SU-DHL-6 (cell line): ENCODE data around the gene SHISAL1.

Source experiments
- H2AFZ ChIP-seq: fragments of 200-600 bp; sonication (generic); 2 replicates; pipeline ENCODE4 v1.6.1; 2014; ENCODE audit warnings: low read depth, mild to moderate bottlenecking, moderate library complexity, mixed read lengths, antibody characterized with exemption, low read length; ENCODE audit not compliant: severe bottlenecking
- H3F3A ChIP-seq: fragments of 200-600 bp; shearing (Covaris generic); 2 replicates; pipeline ENCODE4 v1.6.0; 2016; ENCODE audit warnings: antibody characterized with exemption, mild to moderate bottlenecking; ENCODE audit not compliant: insufficient read depth
- H3K27ac ChIP-seq: fragments of 200-600 bp; sonication (generic); 2 replicates; pipeline ENCODE4 v1.5.1; 2016; ENCODE audit warnings: low read depth, mild to moderate bottlenecking, low read length, moderate library complexity, mixed read lengths
- H3K27me3 ChIP-seq: fragments of 200-600 bp; sonication (generic), shearing (Covaris generic); 2 replicates; pipeline ENCODE4 v1.6.0; 2014; ENCODE audit warnings: mild to moderate bottlenecking, low read length
- H3K36me3 ChIP-seq: fragments of 200-600 bp; sonication (generic); 2 replicates; pipeline ENCODE4 v1.6.1; 2014; ENCODE audit warnings: mild to moderate bottlenecking, low read length, mixed read lengths
- H3K4me2 ChIP-seq: fragments of 300-600, 200-600 bp; shearing (Covaris generic), sonication (generic); 2 replicates; pipeline ENCODE4 v1.6.0; 2014; ENCODE audit warnings: low read length, low read depth, mild to moderate bottlenecking; ENCODE audit not compliant: poor library complexity, severe bottlenecking
- H3K4me3 ChIP-seq: fragments of 200-600 bp; sonication (generic); 2 replicates; pipeline ENCODE4 v1.5.1; 2014; ENCODE audit warnings: antibody characterized with exemption, low read length, mild to moderate bottlenecking, mixed read lengths; ENCODE audit not compliant: insufficient read depth, poor library complexity, severe bottlenecking
- H3K79me2 ChIP-seq: fragments of 200-600 bp; sonication (generic); 2 replicates; pipeline ENCODE4 v1.6.1; 2014; ENCODE audit warnings: mild to moderate bottlenecking, low read length, moderate library complexity; ENCODE audit not compliant: insufficient read depth
- H3K9ac ChIP-seq: fragments of 200-600 bp; sonication (generic); 2 replicates; pipeline ENCODE4 v1.7.0; 2014; ENCODE audit warnings: mild to moderate bottlenecking, low read length
- H3K9me2 ChIP-seq: fragments of 200-600 bp; sonication (generic); replicated peaks from 2 replicates; pipeline ENCODE4 v1.6.1; 2014; ENCODE audit warnings: low read length; ENCODE audit not compliant: insufficient read depth
- H3K9me3 ChIP-seq: fragments of 200-600 bp; sonication (generic); 2 replicates; pipeline ENCODE4 v1.6.1; 2014; ENCODE audit warnings: low read length, mixed read lengths; ENCODE audit not compliant: insufficient read depth
- H4K20me1 ChIP-seq: fragments of 200-600 bp; sonication (generic); 2 replicates; pipeline ENCODE4 v1.6.1; 2014; ENCODE audit warnings: low read depth, mild to moderate bottlenecking, antibody characterized with exemption, low read length, moderate library complexity, mixed read lengths
- CTCF ChIP-seq: fragments of 200-600 bp; sonication (generic); IDR thresholded peaks from one replicate; pipeline ENCODE4 v1.5.1; 2017; ENCODE audit warnings: antibody characterized with exemption, mild to moderate bottlenecking, low read length, moderate library complexity; ENCODE audit not compliant: insufficient read depth, poor library complexity, severe bottlenecking
- EZH2phosphoT487 ChIP-seq: fragments of 200-600 bp; sonication (generic), shearing (Covaris generic); conservative IDR thresholded peaks from 2 replicates; pipeline ENCODE4 v1.6.1; 2018; ENCODE audit warnings: mild to moderate bottlenecking, antibody characterized with exemption, low read length, moderate library complexity, mixed read lengths

SHISAL1 gene

GRCh38 chr22:44288913-44289312, 23.8 kb downstream of the SHISAL1 start:
- Histone ChIP-seq H3K4me2 (no peak overlapping the region), H2AFZ (no peak overlapping the region), H3K79me2 (no peaks in the 10 kb centered on the region), H3K36me3 (no peaks in the 10 kb centered on the region), H3K9me2 (no peaks in the 10 kb centered on the region), H3F3A (no peaks in the 10 kb centered on the region), H4K20me1 (no peaks in the 10 kb centered on the region), H3K9me3 (no peaks in the 10 kb centered on the region), H3K27me3 (no peaks in the 10 kb centered on the region), H3K27ac (no peak overlapping the region), H3K4me3 (no peak overlapping the region), H3K9ac (no peak overlapping the region)
- TF ChIP-seq CTCF (no peak), EZH2phosphoT487 (no peak)

- H3K9me3 ChIP-seq, result no peaks in the 10 kb centered on the region
- no peak for TF ChIP-seq CTCF
- no peak for TF ChIP-seq EZH2phosphoT487
- H2AFZ ChIP-seq, result no peak overlapping the region
- no peaks in the 10 kb centered on the region for H3K36me3 ChIP-seq
- H4K20me1 ChIP-seq, result no peaks in the 10 kb centered on the region
- no peaks in the 10 kb centered on the region for H3K27me3 ChIP-seq
- H3K79me2 ChIP-seq, result no peaks in the 10 kb centered on the region
- H3K27ac ChIP-seq, result no peak overlapping the region
- no peak overlapping the region for H3K4me2 ChIP-seq
- no peak overlapping the region for H3K9ac ChIP-seq
- no peak overlapping the region for H3K4me3 ChIP-seq
- no peaks in the 10 kb centered on the region for H3F3A ChIP-seq
- no peaks in the 10 kb centered on the region for H3K9me2 ChIP-seq
These were observed 25.0 kb downstream of the SHISAL1 start for GRCh38 chr22:44287741-44288140.

- Histone ChIP-seq H3K4me2 (no peak overlapping the region), H3K4me3 (no peak overlapping the region), H3K9me2 (no peaks in the 10 kb centered on the region), H3K9ac (no peak overlapping the region), H3K27me3 (no peaks in the 10 kb centered on the region), H3K27ac (no peak overlapping the region), H3K79me2 (no peaks in the 10 kb centered on the region), H3K9me3 (no peaks in the 10 kb centered on the region), H2AFZ (no peak overlapping the region), H3F3A (no peaks in the 10 kb centered on the region), H3K36me3 (no peaks in the 10 kb centered on the region), H4K20me1 (no peaks in the 10 kb centered on the region)
- no peak for TF ChIP-seq CTCF
- TF ChIP-seq EZH2phosphoT487, result no peak
These were observed 25.5 kb downstream of the SHISAL1 start for GRCh38 chr22:44287121-44287693.
